ENCODE results near the gene GALE. TPM values are rescaled to one million over a fixed set of nuclear protein-coding genes. Genes with fewer than 3 reads are reported as not detected.

Gene GALE
- total and polyA plus RNA-seq, 2 of the 13 experiments (the other 11 are each of a cell fraction or from before 2014, with no cell fraction given): 85.2 to 88.4 TPM

- TF ChIP-seq ZNF549 (CRISPR knock-in tag; IDR thresholded peaks at IDR 0.05): 0 out of 2 replicates have a peak, but pooled peaks have one; percentile 39
- no peak; the same call in 1 of the 2 replicates for TF ChIP-seq JUND (CRISPR knock-in tag; IDR thresholded peaks at IDR 0.05)
- TF ChIP-seq HNF4A (CRISPR knock-in tag; IDR thresholded peaks at IDR 0.05): peak; percentile 37; the same call in 1 of the 2 replicates
- TF ChIP-seq KDM5A (IDR thresholded peaks at IDR 0.05; ENCODE audit: borderline replicate concordance, low read length): peak; percentile 55; the same call in 1 of the 2 replicates
- no peak for TF ChIP-seq USF2 (IDR thresholded peaks at IDR 0.05; ENCODE audit: low read depth, low read length)
- TF ChIP-seq USF2 (CRISPR knock-in tag; IDR thresholded peaks at IDR 0.05; ENCODE audit: borderline replicate concordance): no peak
- no peak for TF ChIP-seq ZNF337 (CRISPR knock-in tag; IDR thresholded peaks at IDR 0.05; ENCODE audit: borderline replicate concordance, low read depth)
- TF ChIP-seq MEIS2 (CRISPR knock-in tag; IDR thresholded peaks at IDR 0.05): peak; percentile 86
- no peak for TF ChIP-seq ZFP36L2 (CRISPR knock-in tag; IDR thresholded peaks at IDR 0.05)
- TF ChIP-seq PCBP2 (optimal IDR thresholded peaks at IDR 0.05; ENCODE audit: low read depth, low read length, poor library complexity, severe bottlenecking): no peak
- peak; percentile 13; the same call in 1 of the 2 replicates for TF ChIP-seq ZNF143 (CRISPR knock-in tag; IDR thresholded peaks at IDR 0.05)
- no peak for TF ChIP-seq MEIS1 (CRISPR knock-in tag; IDR thresholded peaks at IDR 0.05; ENCODE audit: borderline replicate concordance)
- TF ChIP-seq, protein P1, sequence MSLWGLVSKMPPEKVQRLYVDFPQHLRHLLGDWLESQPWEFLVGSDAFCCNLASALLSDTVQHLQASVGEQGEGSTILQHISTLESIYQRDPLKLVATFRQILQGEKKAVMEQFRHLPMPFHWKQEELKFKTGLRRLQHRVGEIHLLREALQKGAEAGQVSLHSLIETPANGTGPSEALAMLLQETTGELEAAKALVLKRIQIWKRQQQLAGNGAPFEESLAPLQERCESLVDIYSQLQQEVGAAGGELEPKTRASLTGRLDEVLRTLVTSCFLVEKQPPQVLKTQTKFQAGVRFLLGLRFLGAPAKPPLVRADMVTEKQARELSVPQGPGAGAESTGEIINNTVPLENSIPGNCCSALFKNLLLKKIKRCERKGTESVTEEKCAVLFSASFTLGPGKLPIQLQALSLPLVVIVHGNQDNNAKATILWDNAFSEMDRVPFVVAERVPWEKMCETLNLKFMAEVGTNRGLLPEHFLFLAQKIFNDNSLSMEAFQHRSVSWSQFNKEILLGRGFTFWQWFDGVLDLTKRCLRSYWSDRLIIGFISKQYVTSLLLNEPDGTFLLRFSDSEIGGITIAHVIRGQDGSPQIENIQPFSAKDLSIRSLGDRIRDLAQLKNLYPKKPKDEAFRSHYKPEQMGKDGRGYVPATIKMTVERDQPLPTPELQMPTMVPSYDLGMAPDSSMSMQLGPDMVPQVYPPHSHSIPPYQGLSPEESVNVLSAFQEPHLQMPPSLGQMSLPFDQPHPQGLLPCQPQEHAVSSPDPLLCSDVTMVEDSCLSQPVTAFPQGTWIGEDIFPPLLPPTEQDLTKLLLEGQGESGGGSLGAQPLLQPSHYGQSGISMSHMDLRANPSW (CRISPR knock-in tag; IDR thresholded peaks at IDR 0.05; ENCODE audit: borderline replicate concordance): no peak
- TF ChIP-seq ZNF547 (CRISPR knock-in tag; IDR thresholded peaks at IDR 0.05): 0 out of 2 replicates have a peak, but pooled peaks have one; percentile 54
- TF ChIP-seq ZNF180 (CRISPR knock-in tag; IDR thresholded peaks at IDR 0.05; ENCODE audit: borderline replicate concordance, low read depth): no peak
- TF ChIP-seq HOXA7 (CRISPR knock-in tag; IDR thresholded peaks at IDR 0.05): no peak
- TF ChIP-seq ZNF878 (CRISPR knock-in tag; IDR thresholded peaks at IDR 0.05): no peak
- TF ChIP-seq REST (IDR thresholded peaks at IDR 0.05; ENCODE audit: borderline replicate concordance in 1 of 2, low read depth in 1 of 2, low read length in 2 of 2): no peak
These were observed 22.4 kb downstream of the GALE start, which contains the start of gene PITHD1 (continued) for GRCh38 chr1:23777979-23778814.
